HepG2 (cell line): Measurements from ENCODE around the gene FAM177B. TPM values are rescaled to one million over a fixed set of nuclear protein-coding genes. Genes with fewer than 3 reads are reported as not detected.

Source experiments
- CHD4 ChIP-seq: fragments of 200-600 bp; sonication (generic); IDR thresholded peaks from 2 replicates; pipeline ENCODE4 v1.7.0; 2017; ENCODE audit warnings: mild to moderate bottlenecking, low read length, borderline replicate concordance
- PHF21A ChIP-seq: sonication (generic); formaldehyde crosslinking; IDR thresholded peaks from 2 replicates; pipeline ENCODE4 v1.5.0; 2020; ENCODE audit warnings: mild to moderate bottlenecking, missing genetic modification reagents
- RAD51 ChIP-seq: fragments of 450-650 bp; IDR thresholded peaks from 2 replicates; pipeline ENCODE4 v1.6.1; 2016; ENCODE audit warnings: borderline replicate concordance
- SATB2 ChIP-seq: sonication (generic); formaldehyde crosslinking; IDR thresholded peaks from 2 replicates; pipeline ENCODE4 v1.5.0; 2020; ENCODE audit warnings: missing genetic modification reagents
- SMAD3 ChIP-seq: sonication (generic); formaldehyde crosslinking; IDR thresholded peaks from 2 replicates; pipeline ENCODE4 v1.4.0; 2020; ENCODE audit warnings: missing genetic modification reagents
- U2AF1 ChIP-seq: fragments of 200-400 bp; formaldehyde crosslinking; optimal IDR thresholded peaks from 2 replicates; pipeline ENCODE3; 2017; ENCODE audit warnings: mild to moderate bottlenecking, low read depth, low read length
- ZBTB3 ChIP-seq: sonication (generic); formaldehyde crosslinking; IDR thresholded peaks from 2 replicates; pipeline ENCODE4 v1.4.0; 2020; ENCODE audit warnings: low read depth, mild to moderate bottlenecking, moderate library complexity, missing genetic modification reagents, borderline replicate concordance
- ZFYVE20 ChIP-seq: sonication (generic); formaldehyde crosslinking; IDR thresholded peaks from 2 replicates; pipeline ENCODE4 v1.8.0; 2023; ENCODE audit warnings: low read depth, mild to moderate bottlenecking, moderate library complexity, missing genetic modification reagents, borderline replicate concordance
- ZNF546 ChIP-seq: sonication (generic); formaldehyde crosslinking; conservative IDR thresholded peaks from 2 replicates; pipeline ENCODE4 v1.8.1; 2023; ENCODE audit warnings: mild to moderate bottlenecking, missing genetic modification reagents
- ZNF850 ChIP-seq: sonication (generic); formaldehyde crosslinking; conservative IDR thresholded peaks from 2 replicates; pipeline ENCODE4 v1.9.0; 2021; ENCODE audit warnings: mild to moderate bottlenecking, missing genetic modification reagents
- ZSCAN31 ChIP-seq: sonication (generic); formaldehyde crosslinking; IDR thresholded peaks from 2 replicates; pipeline ENCODE4 v1.5.0; 2020; ENCODE audit warnings: low read depth, mild to moderate bottlenecking, missing genetic modification reagents
- polyA plus RNA-seq, 8 experiments: library from polyadenylated mRNA; depleted of rRNA in 3 of 8; stranded (reverse) in 7 of 8; unstranded in 1 of 8; fragments of >200 nt; fragmentation: Illumina TruSeq in 4 of 8; extraction: Trizol in 4 of 8; gene quantifications; 2 replicates each; pipeline versions ENCODE4 v1.2.1 to v1.2.3, GENCODE V29; 2011 to 2016; ENCODE audit warnings: low read depth in 4 of 8, missing spikeins in 1 of 8, mixed read lengths in 1 of 8; ENCODE audit not compliant: insufficient read depth in 1 of 8
- total RNA-seq, 5 experiments: library from RNA; depleted of rRNA; stranded (reverse); fragments of >200 nt; fragmentation: Illumina TruSeq; extraction: Trizol; gene quantifications; 2 replicates each; pipeline ENCODE4 v1.2.3, GENCODE V29; 2016; ENCODE audit warnings: low read depth in 1 of 5
- TF ChIP-seq, protein P1 (sequence below): IDR thresholded peaks from 2 replicates; pipeline ENCODE4 v1.6.1; 2016; ENCODE audit warnings: mild to moderate bottlenecking
- TF ChIP-seq, protein P2 (sequence below): IDR thresholded peaks from 2 replicates; pipeline ENCODE4 v1.6.1; 2016; ENCODE audit warnings: mild to moderate bottlenecking, missing biosample characterization, missing genetic modification reagents
- TF ChIP-seq, protein P3 (sequence below): sonication (generic); formaldehyde crosslinking; IDR thresholded peaks from 2 replicates; pipeline ENCODE4 v1.4.0; 2020; ENCODE audit warnings: missing genetic modification reagents, mild to moderate bottlenecking, borderline replicate concordance
- TF ChIP-seq, protein P4 (sequence below): sonication (generic); formaldehyde crosslinking; IDR thresholded peaks from 2 replicates; pipeline ENCODE4 v1.5.1; 2020; ENCODE audit warnings: missing genetic modification reagents, mild to moderate bottlenecking, borderline replicate concordance
- TF ChIP-seq, protein P5 (sequence below): sonication (generic); formaldehyde crosslinking; IDR thresholded peaks from 2 replicates; pipeline ENCODE4 v1.5.1; 2020; ENCODE audit warnings: missing genetic modification reagents, mild to moderate bottlenecking, borderline replicate concordance
- TF ChIP-seq, protein P6 (sequence below): IDR thresholded peaks from 2 replicates; pipeline ENCODE4 v1.6.1; 2016; ENCODE audit warnings: missing genetic modification reagents, missing compliant biosample characterization
- TF ChIP-seq, protein P7 (sequence below): sonication (generic); formaldehyde crosslinking; IDR thresholded peaks from 2 replicates; pipeline ENCODE4 v1.8.0; 2022; ENCODE audit warnings: mild to moderate bottlenecking, missing genetic modification reagents
- TF ChIP-seq, protein P8 (sequence below): sonication (generic); formaldehyde crosslinking; IDR thresholded peaks from 2 replicates; pipeline ENCODE4 v1.4.0; 2020; ENCODE audit warnings: missing genetic modification reagents, low read depth, mild to moderate bottlenecking, borderline replicate concordance

The FAM177B gene
- total and polyA plus RNA-seq, 2 of the 13 experiments (the other 11 are each of a cell fraction or from before 2014, with no cell fraction given): 0.05 TPM; not detected in 1

DNA sequence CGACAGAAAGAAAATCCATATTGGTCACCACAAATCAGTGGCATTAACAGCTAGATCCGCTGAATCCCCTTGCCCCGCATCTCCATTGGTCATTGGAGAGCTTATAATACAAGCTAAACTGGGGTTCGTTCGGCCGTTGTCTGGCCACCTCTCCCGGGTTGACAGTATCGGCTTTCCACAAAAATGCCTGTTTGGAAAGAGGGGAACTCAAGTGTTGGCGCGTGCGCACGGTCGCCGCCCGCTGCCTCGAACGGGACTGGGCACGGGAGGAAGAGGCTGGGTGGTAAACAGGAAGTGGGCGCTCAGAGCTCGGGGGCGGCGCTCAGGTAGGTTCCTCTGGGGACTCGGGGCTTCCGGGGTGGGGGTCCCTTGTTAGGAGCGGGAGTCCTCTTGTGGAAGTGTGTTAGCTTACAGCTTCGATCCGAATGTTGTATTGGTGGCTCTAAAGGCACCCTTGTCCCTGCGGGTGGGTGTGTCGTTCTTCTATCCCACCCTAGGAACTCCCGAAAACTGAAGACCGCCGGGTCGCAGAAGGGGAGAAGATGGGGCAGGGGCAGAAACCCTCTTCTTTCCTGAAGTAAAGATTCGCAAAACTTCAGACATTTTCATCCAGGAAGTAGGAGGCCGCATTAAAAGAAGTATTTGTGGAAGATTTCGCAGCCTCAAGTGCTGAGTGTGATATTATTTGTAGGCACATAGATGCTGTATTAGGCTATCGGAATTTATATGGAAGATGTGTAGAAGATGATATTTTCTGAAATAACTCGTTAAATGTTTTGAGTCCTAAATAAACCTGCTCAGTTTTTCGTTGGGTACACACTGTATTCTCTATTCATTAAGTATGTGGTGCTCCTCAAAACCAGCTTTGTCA, 23.7 kb upstream of the FAM177B start (continued):
- TF ChIP-seq, protein P1, sequence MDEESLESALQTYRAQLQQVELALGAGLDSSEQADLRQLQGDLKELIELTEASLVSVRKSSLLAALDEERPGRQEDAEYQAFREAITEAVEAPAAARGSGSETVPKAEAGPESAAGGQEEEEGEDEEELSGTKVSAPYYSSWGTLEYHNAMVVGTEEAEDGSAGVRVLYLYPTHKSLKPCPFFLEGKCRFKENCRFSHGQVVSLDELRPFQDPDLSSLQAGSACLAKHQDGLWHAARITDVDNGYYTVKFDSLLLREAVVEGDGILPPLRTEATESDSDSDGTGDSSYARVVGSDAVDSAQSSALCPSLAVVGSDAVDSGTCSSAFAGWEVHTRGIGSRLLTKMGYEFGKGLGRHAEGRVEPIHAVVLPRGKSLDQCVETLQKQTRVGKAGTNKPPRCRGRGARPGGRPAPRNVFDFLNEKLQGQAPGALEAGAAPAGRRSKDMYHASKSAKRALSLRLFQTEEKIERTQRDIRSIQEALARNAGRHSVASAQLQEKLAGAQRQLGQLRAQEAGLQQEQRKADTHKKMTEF (CRISPR knock-in tag): no peak
- TF ChIP-seq, protein P2, sequence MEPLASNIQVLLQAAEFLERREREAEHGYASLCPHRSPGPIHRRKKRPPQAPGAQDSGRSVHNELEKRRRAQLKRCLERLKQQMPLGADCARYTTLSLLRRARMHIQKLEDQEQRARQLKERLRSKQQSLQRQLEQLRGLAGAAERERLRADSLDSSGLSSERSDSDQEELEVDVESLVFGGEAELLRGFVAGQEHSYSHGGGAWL (CRISPR knock-in tag): no peak
- TF ChIP-seq, protein P3, sequence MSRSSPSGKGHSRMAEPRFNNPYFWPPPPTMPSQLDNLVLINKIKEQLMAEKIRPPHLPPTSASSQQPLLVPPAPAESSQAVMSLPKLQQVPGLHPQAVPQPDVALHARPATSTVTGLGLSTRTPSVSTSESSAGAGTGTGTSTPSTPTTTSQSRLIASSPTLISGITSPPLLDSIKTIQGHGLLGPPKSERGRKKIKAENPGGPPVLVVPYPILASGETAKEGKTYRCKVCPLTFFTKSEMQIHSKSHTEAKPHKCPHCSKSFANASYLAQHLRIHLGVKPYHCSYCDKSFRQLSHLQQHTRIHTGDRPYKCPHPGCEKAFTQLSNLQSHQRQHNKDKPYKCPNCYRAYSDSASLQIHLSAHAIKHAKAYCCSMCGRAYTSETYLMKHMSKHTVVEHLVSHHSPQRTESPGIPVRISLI (CRISPR knock-in tag): no peak
- TF ChIP-seq, protein P4, sequence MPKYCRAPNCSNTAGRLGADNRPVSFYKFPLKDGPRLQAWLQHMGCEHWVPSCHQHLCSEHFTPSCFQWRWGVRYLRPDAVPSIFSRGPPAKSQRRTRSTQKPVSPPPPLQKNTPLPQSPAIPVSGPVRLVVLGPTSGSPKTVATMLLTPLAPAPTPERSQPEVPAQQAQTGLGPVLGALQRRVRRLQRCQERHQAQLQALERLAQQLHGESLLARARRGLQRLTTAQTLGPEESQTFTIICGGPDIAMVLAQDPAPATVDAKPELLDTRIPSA: no peak
- TF ChIP-seq, protein P5, sequence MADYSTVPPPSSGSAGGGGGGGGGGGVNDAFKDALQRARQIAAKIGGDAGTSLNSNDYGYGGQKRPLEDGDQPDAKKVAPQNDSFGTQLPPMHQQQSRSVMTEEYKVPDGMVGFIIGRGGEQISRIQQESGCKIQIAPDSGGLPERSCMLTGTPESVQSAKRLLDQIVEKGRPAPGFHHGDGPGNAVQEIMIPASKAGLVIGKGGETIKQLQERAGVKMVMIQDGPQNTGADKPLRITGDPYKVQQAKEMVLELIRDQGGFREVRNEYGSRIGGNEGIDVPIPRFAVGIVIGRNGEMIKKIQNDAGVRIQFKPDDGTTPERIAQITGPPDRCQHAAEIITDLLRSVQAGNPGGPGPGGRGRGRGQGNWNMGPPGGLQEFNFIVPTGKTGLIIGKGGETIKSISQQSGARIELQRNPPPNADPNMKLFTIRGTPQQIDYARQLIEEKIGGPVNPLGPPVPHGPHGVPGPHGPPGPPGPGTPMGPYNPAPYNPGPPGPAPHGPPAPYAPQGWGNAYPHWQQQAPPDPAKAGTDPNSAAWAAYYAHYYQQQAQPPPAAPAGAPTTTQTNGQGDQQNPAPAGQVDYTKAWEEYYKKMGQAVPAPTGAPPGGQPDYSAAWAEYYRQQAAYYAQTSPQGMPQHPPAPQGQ (CRISPR knock-in tag): no peak
- TF ChIP-seq ZBTB3 (CRISPR knock-in tag): no peak
- TF ChIP-seq, protein P6, sequence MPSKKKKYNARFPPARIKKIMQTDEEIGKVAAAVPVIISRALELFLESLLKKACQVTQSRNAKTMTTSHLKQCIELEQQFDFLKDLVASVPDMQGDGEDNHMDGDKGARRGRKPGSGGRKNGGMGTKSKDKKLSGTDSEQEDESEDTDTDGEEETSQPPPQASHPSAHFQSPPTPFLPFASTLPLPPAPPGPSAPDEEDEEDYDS (CRISPR knock-in tag): peak; percentile 60; the same call in 1 of the 2 replicates
- no peak for TF ChIP-seq SMAD3 (CRISPR knock-in tag)
- TF ChIP-seq, protein P7, sequence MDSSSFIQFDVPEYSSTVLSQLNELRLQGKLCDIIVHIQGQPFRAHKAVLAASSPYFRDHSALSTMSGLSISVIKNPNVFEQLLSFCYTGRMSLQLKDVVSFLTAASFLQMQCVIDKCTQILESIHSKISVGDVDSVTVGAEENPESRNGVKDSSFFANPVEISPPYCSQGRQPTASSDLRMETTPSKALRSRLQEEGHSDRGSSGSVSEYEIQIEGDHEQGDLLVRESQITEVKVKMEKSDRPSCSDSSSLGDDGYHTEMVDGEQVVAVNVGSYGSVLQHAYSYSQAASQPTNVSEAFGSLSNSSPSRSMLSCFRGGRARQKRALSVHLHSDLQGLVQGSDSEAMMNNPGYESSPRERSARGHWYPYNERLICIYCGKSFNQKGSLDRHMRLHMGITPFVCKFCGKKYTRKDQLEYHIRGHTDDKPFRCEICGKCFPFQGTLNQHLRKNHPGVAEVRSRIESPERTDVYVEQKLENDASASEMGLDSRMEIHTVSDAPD (CRISPR knock-in tag): no peak
- TF ChIP-seq SATB2 (CRISPR knock-in tag): no peak
- no peak for TF ChIP-seq U2AF1
- no peak for TF ChIP-seq ZFYVE20 (CRISPR knock-in tag)
- TF ChIP-seq, protein P8, sequence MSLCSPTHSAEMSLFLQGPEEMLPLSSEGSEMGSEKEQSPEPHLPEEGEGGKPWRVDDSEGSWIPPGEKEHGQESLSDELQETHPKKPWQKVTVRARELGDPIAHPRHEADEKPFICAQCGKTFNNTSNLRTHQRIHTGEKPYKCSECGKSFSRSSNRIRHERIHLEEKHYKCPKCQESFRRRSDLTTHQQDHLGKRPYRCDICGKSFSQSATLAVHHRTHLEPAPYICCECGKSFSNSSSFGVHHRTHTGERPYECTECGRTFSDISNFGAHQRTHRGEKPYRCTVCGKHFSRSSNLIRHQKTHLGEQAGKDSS (CRISPR knock-in tag): 0 out of 2 replicates have a peak, but pooled peaks have one; percentile 42
- TF ChIP-seq PHF21A (CRISPR knock-in tag): peak; percentile 71
- no peak for TF ChIP-seq ZSCAN31 (CRISPR knock-in tag)
- TF ChIP-seq ZNF850 (CRISPR knock-in tag): no peak
- TF ChIP-seq ZNF546 (CRISPR knock-in tag): no peak
- no peak for TF ChIP-seq RAD51
- no peak for TF ChIP-seq CHD4
